IMR-90 (cell line): Measurements from ENCODE around the gene SDR9C7.
"Not testable (repeated sequence)": the region's sequence is repeated elsewhere in the genome, so short reads cannot be mapped to it uniquely, and the experiment has no call there.

ENCODE experiments used
- CEBPB ChIP-seq: IDR thresholded peaks from 2 replicates; pipeline ENCODE4 v1.6.1; 2012; ENCODE audit warnings: low read depth, low read length, improper control_type of control experiment
- MAFK ChIP-seq: IDR thresholded peaks from 2 replicates; pipeline ENCODE4 v1.6.1; 2012; ENCODE audit warnings: low read depth, low read length, improper control_type of control experiment
- MXI1 ChIP-seq: IDR thresholded peaks from 2 replicates; pipeline ENCODE4 v1.6.1; 2012; ENCODE audit warnings: low read depth, mild to moderate bottlenecking, low read length, moderate library complexity, borderline replicate concordance
- POLR2A ChIP-seq: IDR thresholded peaks from 2 replicates; pipeline ENCODE4 v1.6.1; 2012; ENCODE audit warnings: mild to moderate bottlenecking, low read depth, low read length
- RCOR1 ChIP-seq: IDR thresholded peaks from 2 replicates; pipeline ENCODE4 v1.6.1; 2012; ENCODE audit warnings: mild to moderate bottlenecking, low read length, improper control_type of control experiment; ENCODE audit not compliant: insufficient replicate concordance
- SMC3 ChIP-seq: fragments of 150-350 bp; IDR thresholded peaks from 2 replicates; pipeline ENCODE4 v1.6.1; 2016; ENCODE audit warnings: low read depth, mild to moderate bottlenecking, antibody characterized with exemption, low read length, moderate library complexity
- TF ChIP-seq, protein P1 (sequence below): conservative IDR thresholded peaks from 2 replicates; pipeline ENCODE4 v1.5.1; 2012; ENCODE audit warnings: mild to moderate bottlenecking, low read depth, low read length, improper control_type of control experiment
- TF ChIP-seq, protein P2 (sequence below): fragments of 150-350 bp; IDR thresholded peaks from 2 replicates; pipeline ENCODE4 v1.6.1; 2016; ENCODE audit warnings: low read depth, mild to moderate bottlenecking, low read length, moderate library complexity, borderline replicate concordance

DNA sequence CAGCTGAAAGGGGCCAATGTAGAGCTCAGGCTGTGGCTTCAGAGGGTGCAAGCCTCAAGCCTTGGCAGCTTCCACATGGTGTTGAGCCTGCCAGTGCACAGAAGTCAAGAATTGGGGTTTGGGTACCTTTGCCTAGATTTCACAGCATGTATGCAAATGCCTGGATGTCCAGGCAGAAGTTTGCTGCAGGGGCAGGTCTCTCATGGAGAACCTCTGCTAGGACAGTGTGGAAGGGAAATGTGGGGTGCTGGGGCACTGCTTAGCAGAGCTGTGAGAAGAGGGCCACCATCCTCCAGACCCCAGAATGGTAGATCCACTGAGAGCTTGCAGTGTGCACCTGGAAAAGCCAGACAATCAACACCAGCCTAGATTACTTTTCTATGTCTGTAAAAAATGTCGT lies 9.2 kb upstream of the SDR9C7 start:
- TF ChIP-seq, protein P1, sequence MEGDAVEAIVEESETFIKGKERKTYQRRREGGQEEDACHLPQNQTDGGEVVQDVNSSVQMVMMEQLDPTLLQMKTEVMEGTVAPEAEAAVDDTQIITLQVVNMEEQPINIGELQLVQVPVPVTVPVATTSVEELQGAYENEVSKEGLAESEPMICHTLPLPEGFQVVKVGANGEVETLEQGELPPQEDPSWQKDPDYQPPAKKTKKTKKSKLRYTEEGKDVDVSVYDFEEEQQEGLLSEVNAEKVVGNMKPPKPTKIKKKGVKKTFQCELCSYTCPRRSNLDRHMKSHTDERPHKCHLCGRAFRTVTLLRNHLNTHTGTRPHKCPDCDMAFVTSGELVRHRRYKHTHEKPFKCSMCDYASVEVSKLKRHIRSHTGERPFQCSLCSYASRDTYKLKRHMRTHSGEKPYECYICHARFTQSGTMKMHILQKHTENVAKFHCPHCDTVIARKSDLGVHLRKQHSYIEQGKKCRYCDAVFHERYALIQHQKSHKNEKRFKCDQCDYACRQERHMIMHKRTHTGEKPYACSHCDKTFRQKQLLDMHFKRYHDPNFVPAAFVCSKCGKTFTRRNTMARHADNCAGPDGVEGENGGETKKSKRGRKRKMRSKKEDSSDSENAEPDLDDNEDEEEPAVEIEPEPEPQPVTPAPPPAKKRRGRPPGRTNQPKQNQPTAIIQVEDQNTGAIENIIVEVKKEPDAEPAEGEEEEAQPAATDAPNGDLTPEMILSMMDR: not testable (repeated sequence)
- TF ChIP-seq SMC3, MXI1, RCOR1, CEBPB, POLR2A, MAFK: not testable (repeated sequence)
- TF ChIP-seq, protein P2, sequence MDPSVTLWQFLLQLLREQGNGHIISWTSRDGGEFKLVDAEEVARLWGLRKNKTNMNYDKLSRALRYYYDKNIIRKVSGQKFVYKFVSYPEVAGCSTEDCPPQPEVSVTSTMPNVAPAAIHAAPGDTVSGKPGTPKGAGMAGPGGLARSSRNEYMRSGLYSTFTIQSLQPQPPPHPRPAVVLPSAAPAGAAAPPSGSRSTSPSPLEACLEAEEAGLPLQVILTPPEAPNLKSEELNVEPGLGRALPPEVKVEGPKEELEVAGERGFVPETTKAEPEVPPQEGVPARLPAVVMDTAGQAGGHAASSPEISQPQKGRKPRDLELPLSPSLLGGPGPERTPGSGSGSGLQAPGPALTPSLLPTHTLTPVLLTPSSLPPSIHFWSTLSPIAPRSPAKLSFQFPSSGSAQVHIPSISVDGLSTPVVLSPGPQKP: not testable (repeated sequence)
